Activated T-cell treated with anti-CD3 and anti-CD28 coated beads for 48 hours (primary cell): Measurements from ENCODE around the gene MYO16.
"Not testable (repeated sequence)": the region's sequence is repeated elsewhere in the genome, so short reads cannot be mapped to it uniquely, and the experiment has no call there.

Experiments
- DNase-seq: peaks from one replicate; pipeline ENCODE4 v3.0.0-alpha.2; 2020; ENCODE audit warnings: low read depth

Gene MYO16

DNA sequence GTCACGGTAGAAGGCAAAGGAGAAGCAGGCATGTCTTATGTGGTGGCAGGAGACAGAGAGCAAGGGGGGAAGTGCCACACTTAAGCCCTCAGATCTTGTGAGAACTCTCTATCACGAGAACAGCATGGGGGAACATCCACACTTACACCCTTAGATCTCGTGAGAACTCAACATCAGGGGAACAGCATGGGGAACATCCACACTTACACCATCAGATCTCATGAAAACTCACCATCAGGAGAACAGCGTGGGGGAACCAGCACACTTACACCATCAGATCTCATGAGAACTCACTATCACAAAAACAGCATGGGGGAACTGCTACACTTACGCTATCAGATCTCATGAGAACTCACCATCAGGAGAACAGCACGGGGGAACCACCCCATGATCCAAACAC, 445.0 kb downstream of the MYO16 start:
- DNase-seq, result no peak

DNA sequence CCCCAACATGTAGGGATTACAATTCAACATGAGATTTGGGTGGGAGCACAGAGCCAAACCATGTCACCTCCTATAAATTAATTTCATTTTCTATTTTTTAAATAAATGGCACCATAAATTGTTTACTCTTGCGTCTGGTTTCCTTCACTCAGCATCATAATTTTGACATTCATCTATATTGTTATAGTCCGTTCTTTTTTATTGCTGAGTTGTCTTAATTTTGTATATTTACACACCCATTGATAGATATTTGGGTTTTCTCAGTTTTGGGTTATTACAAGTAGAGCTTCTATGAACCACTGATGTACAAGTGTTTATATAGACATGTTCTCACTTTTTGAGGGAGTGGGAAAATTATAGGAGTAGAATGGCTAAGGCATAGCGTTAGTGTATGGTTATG, 445.4 kb downstream of the MYO16 start:
- DNase-seq, result no peak

DNA sequence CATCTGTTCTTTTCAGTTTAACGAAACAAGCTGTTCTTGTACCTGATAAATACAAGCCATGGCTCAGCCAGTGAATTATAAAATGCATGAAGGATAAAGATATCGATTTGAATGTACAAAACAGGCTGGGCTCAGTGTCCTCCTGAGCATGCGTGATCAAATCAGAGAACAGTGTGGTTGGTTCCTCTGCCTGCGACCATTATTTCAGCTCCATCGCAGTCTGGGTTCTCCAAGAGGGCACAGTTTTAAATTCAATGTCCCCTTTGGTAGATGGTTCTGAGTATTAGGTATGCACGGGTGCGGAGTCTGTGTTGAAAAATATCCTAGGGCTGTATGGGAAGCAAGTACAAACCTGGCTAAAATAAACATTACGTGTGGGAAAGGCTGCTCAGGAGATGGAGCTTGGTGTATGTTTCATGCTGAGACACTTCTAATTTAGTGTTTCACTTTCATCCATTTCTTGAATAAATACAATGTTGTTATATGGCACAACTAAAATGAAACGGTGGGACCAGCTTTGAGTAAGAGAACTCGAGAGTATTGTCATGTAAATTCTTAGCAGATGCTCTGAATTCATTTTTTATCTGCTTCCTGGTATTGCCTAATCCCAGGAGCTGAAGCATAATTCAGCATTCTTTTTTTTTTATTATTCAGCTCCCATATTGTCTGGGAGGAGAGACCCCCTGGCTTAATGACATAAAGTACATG, 458.7 kb downstream of the MYO16 start:
- no peak for DNase-seq

DNA sequence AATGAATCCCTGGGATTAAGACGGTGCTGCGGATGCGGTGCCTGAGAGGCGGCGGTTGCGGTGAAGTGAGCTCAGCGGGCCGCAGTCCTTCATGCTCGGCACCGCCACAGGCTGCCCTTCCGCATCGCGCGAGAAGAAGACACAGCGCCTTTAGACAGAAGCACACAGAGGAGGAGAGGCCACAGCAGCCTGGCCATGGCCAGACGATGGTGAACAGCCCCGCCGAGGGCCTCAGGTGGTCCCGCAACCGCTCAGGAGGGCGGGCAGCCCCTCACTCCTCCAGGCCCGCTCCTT, 459.2 kb downstream of the MYO16 start:
- no peak for DNase-seq

DNA sequence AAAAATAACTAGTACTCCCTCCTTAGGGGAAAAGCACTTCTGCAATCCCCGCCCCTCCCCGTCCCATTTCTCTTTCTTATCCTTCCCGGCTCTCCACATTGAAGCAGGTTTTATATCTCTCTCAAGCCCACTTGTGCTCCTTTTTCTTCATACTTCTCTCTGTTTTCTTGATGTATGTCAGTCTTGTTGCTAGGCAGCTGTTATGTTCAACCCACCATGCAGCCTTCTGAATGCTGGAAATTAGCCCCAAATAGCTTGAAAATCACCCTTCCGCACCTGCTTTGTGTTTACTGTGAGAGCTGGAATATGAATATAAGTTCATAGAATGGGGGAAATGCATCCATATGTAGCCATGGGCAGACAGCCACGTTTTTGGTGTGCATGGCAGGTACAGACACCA, 461.4 kb downstream of the MYO16 start:
- no peak for DNase-seq

DNA sequence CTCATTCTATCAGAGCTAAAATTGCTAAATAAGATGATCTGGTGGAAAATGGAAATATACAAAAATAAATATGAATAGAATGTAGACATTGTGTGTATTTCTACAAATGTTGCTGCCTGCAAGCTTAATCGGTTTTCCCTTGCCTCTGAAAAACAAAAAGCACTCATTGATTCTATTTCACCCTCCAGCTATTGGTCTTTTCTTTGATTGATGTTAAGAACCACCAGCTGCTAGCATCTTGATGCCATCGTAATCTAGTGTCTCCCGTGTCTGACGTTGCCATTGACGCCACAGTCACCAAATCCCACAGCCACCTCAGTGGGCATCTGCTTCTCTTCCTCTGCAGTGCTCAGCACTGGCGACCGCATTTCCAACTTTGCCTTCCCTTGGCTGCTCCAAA, 461.8 kb downstream of the MYO16 start:
- no peak for DNase-seq

DNA sequence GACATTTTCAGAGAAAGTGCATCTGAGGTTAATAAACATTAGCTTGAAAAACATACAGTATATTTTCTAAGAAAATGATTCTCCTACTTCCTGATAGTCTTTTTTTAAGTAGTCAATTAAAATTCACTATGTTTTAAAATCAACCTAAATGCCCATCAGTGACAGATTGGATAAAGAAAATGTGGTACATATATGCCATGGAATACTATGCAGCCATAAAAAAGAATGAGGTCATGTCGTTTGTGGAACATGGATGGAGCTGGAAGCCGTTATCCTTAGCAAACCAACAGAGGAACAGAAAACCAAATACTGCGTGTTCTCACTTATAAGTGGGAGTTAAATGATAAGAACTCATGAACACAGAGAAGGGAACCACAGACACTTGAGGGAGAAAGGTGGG, 462.8 kb downstream of the MYO16 start:
- not testable (repeated sequence) for DNase-seq

DNA sequence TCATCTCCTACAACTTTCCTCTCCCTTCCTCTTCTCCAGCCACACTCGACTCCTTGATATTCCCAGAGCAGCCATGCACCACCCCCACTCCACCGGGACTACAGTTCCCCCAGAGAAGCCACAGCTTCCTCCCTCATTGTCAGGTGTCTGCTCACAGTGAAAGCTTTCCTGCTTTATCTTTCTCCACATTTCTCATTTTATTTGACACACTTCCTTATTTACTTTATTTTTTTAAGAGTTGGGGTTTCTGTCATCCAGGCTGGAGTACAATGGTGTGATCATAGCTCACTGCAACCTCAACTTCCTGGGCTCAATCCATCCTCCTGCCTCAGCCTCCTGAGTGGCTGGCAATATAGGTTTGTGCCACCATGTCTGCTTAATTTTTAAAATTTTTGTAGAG, 464.6 kb downstream of the MYO16 start:
- no peak for DNase-seq

DNA sequence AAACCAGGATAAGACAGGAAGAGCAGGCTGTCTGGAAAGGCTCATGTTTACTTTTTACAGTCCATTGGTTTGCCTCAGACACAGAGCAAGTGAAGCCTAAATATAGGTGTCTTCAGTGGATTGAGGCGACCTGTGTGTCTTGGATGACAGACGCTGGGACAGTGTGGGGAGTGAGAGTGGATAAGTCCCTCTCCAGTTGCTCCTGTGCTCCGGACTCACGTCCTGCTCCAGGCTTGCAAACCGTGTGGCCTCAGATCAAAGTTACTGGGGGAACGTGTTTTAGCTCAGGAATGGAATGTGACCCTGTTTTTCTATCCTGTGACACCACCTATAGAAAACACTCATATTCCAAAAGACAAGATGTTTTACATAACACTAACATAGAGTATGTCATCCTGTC, 465.7 kb downstream of the MYO16 start:
- no peak for DNase-seq

DNA sequence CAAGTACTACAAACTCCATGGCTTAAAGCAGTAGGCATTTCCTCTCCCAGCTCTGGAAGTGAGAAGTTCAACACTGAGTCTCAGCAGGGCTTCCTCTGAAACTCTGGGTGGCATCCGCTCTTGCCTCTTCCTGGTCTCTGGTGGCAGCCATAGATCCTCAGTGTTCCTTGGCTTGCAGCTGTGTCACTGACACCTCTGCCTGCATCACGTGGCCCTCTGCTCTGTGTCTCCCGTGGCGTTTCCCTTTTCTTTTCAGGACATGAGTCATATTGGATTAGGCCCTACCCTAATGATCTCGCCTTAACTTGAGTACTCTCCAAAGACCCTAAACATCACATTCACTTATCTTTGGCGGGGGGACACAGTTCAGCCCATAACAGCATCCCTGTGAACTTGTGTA, 466.7 kb downstream of the MYO16 start:
- no peak for DNase-seq

DNA sequence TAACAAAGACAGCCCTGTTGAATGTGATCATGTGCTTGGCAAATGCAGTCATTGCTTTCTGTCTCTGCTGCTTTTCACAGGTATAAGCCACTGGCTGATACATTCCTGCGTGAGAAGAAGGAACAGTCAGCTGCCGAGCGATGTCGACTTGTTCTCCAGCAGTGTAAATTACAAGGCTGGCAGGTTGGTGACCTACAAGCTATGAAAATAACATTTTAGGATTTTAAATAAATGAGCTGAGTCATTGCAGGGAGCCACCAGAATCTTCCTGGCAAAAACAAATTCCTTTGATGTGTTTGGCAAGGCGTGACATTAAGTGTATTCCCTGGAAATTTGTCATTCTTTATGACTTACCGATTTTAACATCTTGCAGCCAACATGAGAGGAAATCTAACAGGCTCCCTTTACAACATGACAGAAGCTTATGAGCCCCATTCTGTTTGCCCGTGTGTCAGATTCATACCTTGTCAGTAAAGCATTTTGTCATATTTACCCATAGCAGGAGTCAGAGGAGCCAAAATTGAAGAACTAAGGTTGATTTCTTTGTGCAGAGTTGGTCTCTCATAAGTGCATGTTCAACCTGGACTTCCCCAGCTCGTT, 471.4 kb downstream of the MYO16 start:
- DNase-seq, result no peak

DNA sequence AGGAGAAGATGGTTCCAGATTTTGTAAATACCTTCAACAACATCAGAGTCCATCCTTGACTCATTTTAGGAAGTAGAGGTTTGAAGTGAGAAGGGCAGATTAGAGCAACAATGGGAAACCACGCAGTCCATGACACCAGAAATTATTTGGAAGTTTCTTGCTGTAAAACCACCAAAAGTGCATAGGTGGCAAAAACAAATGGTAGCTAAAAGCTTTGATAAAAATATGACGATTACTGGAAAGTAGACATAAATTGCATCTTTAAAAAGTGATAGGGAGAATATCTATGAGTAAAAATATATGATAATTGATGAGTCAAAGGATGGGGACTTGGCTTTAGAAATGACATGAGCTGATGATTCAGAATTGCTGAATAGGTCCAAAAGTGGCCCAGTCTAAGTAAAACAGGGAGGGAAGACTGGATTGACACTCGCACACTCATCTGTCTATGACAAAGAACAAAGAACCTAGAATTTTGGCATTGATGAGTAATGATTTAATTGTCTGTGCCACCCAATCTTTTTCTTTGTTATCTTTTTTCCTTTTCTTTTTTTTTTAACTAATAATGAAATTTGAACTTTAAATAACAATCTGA, 472.2 kb downstream of the MYO16 start:
- no peak for DNase-seq

DNA sequence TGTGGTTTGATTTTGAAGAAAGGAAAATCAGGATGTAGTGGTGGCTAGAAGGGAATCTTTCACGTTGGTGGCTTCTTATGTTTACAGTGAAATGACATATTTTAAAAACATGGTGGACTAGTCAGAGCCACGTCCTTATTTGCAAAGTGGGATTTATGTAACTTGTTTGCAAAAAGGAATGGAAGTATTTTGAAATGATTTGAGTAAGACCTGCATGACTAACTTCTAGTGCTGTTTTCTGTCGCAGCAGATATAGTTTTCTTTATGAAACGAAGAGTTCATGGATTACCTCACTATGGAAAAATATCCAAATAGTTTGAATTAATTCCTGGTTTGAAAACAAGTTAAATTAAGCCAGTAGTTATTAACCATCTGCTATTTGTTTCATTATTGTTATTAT, 476.5 kb downstream of the MYO16 start:
- no peak for DNase-seq

DNA sequence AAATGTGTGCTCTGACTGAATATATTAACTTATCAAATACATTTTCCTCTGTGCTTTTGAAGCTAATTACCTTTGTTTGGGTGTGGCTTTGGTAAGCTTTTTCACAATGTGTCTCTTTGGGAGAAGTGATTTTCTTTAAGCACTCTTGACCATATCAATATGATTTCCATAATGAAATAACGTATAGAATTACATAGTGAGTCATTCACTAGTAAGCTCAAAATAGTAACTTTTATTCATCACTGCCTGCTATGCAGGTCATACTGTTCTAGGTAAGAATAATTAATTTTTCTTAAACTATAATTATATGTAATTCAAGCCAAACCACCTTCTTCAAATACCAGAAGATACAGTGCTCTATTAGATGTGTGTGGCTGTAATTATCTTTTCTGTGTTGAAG, 480.7 kb downstream of the MYO16 start:
- no peak for DNase-seq

DNA sequence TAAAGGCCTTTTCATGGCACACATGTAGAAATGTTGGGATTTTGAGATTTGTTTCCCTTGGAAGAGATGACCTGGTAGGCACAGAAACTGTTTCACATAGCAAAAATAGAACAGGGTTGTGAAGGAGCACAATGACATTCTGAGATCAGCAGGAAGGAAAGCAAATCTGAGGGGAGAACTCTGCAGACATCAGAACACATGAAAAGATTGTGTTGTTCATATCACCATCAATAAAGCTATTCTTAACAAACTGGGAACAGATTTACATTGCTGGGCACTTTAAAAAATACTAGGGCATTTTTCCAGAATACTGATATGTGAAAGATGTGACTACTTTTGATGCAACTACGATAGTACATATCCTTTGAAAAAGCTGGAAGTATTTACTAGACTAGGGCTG, 481.7 kb downstream of the MYO16 start:
- DNase-seq, result no peak

DNA sequence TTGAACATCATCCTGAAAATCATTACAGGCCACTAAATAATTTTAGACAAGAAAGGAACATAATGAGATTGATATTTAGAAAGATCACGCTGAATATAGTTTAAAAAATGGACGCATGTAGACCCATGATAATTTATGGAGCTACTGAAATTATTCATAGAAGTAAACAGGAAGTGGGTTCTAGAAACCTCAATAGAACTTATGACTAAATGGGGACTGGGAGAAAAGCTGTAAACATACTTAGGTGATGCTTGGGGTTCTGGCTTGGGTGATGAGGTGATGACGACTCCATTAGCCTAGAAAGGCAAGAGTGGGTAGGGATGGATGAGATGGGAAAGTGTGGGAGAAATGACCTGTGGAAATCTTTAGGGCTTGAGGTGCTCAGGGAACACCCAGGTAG, 484.0 kb downstream of the MYO16 start:
- no peak for DNase-seq

DNA sequence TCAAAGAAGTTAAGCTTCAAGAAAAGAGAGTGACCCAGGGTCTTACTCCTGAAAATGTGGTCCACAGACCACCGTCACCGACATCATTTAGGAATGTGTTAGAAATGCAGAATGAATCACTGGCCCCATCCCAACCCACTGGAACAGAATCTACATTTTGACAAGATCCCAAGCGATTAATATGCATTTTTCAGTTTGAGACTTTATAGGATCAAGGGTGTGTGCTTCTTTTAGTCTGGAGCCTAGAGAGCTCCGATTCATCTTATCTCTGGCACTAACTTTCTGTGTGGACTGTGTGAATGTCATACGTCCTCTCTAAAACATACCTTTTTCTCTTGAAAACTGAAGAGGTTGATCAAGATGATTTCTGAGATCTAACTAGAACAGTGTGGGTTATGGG, 484.8 kb downstream of the MYO16 start:
- DNase-seq, result no peak

DNA sequence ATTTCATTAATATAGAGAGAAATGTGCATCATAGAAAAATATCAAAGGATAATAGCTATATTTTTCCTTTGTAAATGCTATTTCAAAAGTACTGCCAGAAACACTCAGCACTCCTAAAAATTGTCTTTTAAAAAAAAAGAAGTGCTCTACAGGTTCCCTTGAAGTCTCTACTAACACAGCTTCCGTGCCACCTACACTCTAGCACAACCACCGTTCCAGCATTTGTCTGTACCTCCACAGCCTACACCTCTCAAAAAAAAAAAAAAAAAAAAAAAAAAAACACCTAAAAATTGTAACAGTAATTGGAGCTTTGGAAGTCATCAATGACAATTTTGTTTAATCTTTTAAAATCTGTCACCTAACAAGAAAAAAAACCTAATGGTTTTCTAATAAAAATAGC, 485.6 kb downstream of the MYO16 start:
- DNase-seq, result no peak

DNA sequence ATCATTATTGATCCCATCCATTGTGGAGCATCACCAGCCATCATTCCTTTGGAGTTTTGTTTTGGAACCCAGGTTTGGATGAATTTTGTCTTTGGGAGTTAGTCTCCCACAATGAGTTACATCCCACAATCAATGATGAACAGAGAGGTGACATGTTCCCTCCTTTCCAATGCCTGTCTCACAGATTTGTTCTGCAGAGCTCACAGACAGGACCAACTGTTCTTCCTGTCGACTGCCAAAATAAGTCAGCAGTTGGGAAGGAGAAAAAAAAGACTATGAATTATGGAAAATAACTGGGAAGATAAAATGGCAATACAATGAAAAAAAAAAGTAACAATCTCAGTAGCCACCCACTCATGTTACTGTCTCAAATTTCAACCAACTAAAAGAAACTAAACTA, 489.1 kb downstream of the MYO16 start:
- DNase-seq, result no peak

DNA sequence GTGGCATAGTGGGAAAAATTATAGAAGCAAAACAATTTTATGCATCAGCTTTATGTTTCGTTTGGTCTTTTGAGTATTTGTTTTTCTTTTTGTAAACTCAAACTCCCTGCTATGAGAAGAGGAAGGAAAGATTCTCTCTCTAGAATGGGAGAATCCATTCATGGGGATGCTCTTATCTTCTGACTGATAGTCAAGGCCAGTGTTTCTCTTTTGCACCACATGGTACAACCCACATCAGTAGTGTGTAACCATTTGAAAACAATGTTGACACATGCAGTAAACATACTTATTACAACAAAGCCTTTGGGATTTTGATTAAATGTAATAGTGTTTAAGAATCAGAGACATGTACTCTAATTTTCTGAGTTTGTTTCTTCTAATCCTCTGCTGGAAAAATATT, 490.5 kb downstream of the MYO16 start:
- no peak for DNase-seq

DNA sequence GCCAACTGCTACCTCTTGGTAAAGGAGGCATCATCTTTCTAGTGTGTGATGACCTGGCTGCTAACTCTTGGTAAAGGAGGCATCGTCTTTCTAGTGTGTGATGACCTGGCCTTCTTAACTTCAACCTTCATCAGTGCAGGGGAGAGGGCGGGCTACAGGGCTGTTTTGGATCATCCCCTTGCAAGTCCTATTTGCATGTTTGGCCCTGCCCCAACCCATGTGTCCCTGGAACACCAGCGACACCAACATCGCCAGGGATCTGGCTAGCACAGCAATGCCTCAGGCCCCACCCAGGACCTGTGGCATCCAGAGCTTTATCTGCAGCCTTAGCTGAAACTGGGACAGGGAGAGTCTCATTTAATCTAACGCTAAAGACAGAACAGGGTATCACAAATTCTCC, 492.4 kb downstream of the MYO16 start:
- DNase-seq, result no peak

DNA sequence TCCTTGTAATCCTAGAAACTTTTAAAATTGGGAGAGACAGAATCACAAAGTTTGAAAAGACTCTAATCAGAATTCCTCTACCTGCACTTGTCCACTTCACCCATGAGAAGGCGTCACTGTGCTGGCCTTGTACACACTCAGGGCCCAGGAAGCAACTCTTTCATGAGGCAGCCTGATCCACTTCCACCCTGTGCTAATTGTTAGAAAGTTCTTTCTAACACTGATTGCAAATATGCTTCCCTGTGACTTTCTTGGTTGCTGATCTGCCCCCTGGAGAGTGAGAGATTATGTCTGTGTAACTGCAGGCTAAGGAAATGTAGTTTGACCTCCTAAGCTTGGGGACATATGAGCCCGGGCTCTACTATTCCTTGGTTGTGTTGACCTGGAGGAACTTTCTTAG, 494.6 kb downstream of the MYO16 start:
- DNase-seq, result no peak

DNA sequence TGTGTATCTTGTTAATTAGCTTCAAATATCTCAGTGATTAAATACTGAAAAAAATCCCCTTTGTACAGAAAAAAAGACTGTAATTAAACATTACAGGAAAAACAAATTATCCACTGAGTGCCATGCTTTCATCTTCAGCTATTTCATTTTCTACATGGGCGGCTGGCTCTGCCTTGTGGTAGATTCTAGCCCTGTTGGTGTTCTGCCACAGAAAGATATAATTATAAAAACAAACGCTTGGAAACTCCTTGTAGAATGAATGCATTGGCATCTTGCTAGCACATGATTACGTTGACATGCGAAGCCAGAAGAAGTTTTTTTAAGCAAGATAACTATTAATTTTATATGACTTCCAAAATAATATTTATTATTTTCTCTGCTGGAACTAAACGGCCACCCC, 496.8 kb downstream of the MYO16 start:
- DNase-seq, result no peak
